ENCODE results near the gene PDCD6IP. TPM values are rescaled to one million over a fixed set of nuclear protein-coding genes. Genes with fewer than 3 reads are reported as not detected.
"Not testable (repeated sequence)": the region's sequence is repeated elsewhere in the genome, so short reads cannot be mapped to it uniquely, and the experiment has no call there.

PDCD6IP gene
- 100 to 1,000 TPM; 163 to 168 TPM for total RNA-seq

GRCh38 chr3:33798418-33799201, at the start of gene PDCD6IP:
PDCD6IP (plus strand) TSS chr3:33798630; CDS start chr3:33798729, 99 bp downstream.
- H3K27me3 Mint-ChIP-seq = no peaks in the 10 kb centered on the region
- H3K4me3 Mint-ChIP-seq = peak within 1 kb of the TSS; percentile 95
- H3K36me3 Mint-ChIP-seq = peaks cover 12% of the 10 kb centered on the region
- H3K4me1 Mint-ChIP-seq (ENCODE audit: low read depth) = peaks cover 56% of the 10 kb centered on the region
- ChIA-PET POLR2A (interaction anchor here (0.7 to 1.2 kb wide), 7 partner anchors 8 to 1464 kb away, joined by 3 to 5 read pairs (median 3); no protein-coding TSS in a partner anchor), CTCF (interaction anchor here (1.0 to 4.0 kb wide), 6 partner anchors 9 to 669 kb away, joined by 3 to 28 read pairs (median 4); no protein-coding TSS in a partner anchor)
- H3K27ac Mint-ChIP-seq = peak within 1 kb of the TSS; percentile 89
- intact Hi-C loops (cut with micrococcal nuclease) = loop anchor here (1.0 to 10.0 kb wide), 6 partner anchors 10 to 1114 kb away; partner anchors contain the start of genes CCR4, CLASP2, CNOT10 and CRTAP
- no peaks in the 10 kb centered on the region for H3K9me3 Mint-ChIP-seq
- DNase-seq = peak; percentile 94

DNA sequence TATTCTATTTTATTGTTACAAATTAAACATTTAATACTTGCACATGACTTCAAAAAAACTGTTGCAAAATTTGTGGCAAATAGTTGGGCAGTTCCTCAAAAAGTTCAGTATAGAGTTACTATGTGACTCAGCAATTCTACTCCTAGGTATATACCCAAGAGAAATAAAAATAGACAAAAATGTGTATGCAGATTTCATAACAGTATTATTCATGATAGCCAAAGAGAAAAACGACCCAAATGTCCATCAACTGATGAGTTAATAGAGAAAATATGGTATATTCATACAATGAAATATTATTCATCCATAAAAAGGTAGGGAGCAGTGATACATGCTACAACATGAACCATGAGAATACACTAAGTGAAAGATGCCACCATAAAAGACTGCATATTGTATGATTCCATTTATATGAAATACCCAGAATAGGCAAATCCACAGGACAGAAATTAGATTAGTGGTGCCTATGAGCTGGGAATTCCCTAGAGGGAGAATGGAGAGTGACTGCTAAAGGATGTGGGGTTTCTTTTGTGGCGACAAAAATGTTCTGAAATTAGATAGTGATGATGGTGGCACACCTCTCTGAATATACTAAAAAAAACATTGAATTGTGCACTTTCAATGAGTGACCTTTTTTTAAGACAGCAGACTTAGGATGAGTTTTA, 48.8 kb upstream of the PDCD6IP start:
- H3K4me3 Mint-ChIP-seq = no peak overlapping the region
- H3K27ac Mint-ChIP-seq = no peak overlapping the region
- H3K36me3 Mint-ChIP-seq = peaks cover 2% of the 10 kb centered on the region
- H3K4me1 Mint-ChIP-seq (ENCODE audit: low read depth) = peaks cover 6% of the 10 kb centered on the region
- H3K9me3 Mint-ChIP-seq = peaks cover 8% of the 10 kb centered on the region
- intact Hi-C loops (cut with micrococcal nuclease) = no loop called here
- DNase-seq = no peak
- H3K27me3 Mint-ChIP-seq = peaks cover 1% of the 10 kb centered on the region
- CTCF ChIA-PET = no interaction called here
- POLR2A ChIA-PET = no interaction called here

DNA sequence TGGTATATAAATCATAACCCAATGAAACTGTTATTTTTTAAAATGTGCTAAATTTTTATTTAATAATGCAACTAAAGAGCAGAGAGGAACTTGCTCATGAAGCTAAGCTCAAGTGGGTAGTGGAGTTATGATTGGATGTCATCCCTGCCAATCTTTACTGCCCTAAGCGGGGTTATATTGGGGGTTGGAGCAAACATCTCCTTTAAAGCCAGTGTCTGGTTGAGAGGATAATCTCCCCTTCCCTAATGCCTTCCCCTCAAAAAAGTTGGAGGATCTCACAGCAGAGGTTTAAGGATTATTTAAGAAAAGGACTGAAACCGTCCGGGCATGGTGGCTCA, 48.2 kb upstream of the PDCD6IP start:
- intact Hi-C loops (cut with micrococcal nuclease) = no loop called here
- ChIA-PET CTCF (no interaction called here), POLR2A (no interaction called here)
- Mint-ChIP-seq H3K27ac (no peak overlapping the region), H3K27me3 (peaks cover 1% of the 10 kb centered on the region), H3K4me3 (no peak overlapping the region), H3K9me3 (peaks cover 13% of the 10 kb centered on the region), H3K4me1 (ENCODE audit: low read depth) (peaks cover 6% of the 10 kb centered on the region), H3K36me3 (peaks cover 2% of the 10 kb centered on the region)
- DNase-seq = no peak

- CTCF ChIA-PET = no interaction called here
- DNase-seq = no peak
- H3K27ac Mint-ChIP-seq = no peak overlapping the region
- H3K4me3 Mint-ChIP-seq = no peak overlapping the region
- H3K4me1 Mint-ChIP-seq (ENCODE audit: low read depth) = peaks cover 6% of the 10 kb centered on the region
- peaks cover 13% of the 10 kb centered on the region for H3K9me3 Mint-ChIP-seq
- H3K27me3 Mint-ChIP-seq = peaks cover 1% of the 10 kb centered on the region
- POLR2A ChIA-PET = interaction anchor here (0.7 kb wide), 1 partner anchor 66 kb away, joined by 4 read pairs; no protein-coding TSS in a partner anchor
- intact Hi-C loops (cut with micrococcal nuclease) = no loop called here
- peaks cover 2% of the 10 kb centered on the region for H3K36me3 Mint-ChIP-seq
Observed at GRCh38 chr3:33751336-33751735, 47.1 kb upstream of the PDCD6IP start.

- H3K4me1 Mint-ChIP-seq (ENCODE audit: low read depth); DNase-seq; H3K27me3 Mint-ChIP-seq; intact Hi-C loops (cut with micrococcal nuclease); H3K27ac Mint-ChIP-seq; H3K36me3 Mint-ChIP-seq; H3K4me3 Mint-ChIP-seq; POLR2A ChIA-PET; CTCF ChIA-PET: not testable (repeated sequence)
- H3K9me3 Mint-ChIP-seq = peaks cover 13% of the 10 kb centered on the region
Observed at GRCh38 chr3:33754391-33754790, 44.0 kb upstream of the PDCD6IP start.

DNA sequence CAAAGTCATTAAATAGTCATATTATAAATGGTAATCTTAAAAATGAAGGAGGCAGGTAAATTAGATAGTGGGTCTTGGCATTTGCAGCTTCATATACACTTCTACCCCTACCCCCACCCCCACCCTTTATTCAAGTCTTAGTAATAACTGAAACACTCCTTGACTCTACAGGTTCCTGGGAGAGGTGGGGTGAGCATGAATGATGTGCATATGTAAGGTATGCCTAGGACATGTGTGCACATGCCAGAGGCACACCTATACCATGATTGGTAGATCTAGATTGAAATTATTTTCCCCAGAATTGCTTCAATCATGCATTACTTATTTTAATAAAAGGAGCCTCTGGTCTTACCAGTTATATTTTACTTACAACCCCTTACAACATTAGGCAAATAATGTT, 40.1 kb upstream of the PDCD6IP start:
- Mint-ChIP-seq H3K4me1 (ENCODE audit: low read depth) (no peaks in the 10 kb centered on the region), H3K4me3 (no peak overlapping the region), H3K36me3 (peaks cover 2% of the 10 kb centered on the region), H3K27ac (no peak overlapping the region), H3K9me3 (peaks cover 13% of the 10 kb centered on the region), H3K27me3 (peaks cover 4% of the 10 kb centered on the region)
- ChIA-PET POLR2A (no interaction called here), CTCF (no interaction called here)
- intact Hi-C loops (cut with micrococcal nuclease) = no loop called here
- DNase-seq = no peak

GRCh38 chr3:33758864-33759263, 39.6 kb upstream of the PDCD6IP start:
- Mint-ChIP-seq H3K27me3 (peaks cover 4% of the 10 kb centered on the region), H3K36me3 (peaks cover 2% of the 10 kb centered on the region), H3K4me1 (ENCODE audit: low read depth) (no peaks in the 10 kb centered on the region), H3K9me3 (peaks cover 13% of the 10 kb centered on the region), H3K4me3 (no peak overlapping the region), H3K27ac (no peak overlapping the region)
- DNase-seq = no peak
- intact Hi-C loops (cut with micrococcal nuclease) = no loop called here
- ChIA-PET CTCF (interaction anchor here (0.6 kb wide), 1 partner anchor 112 kb away, joined by 3 read pairs; no protein-coding TSS in a partner anchor), POLR2A (no interaction called here)

- POLR2A ChIA-PET = no interaction called here
- intact Hi-C loops (cut with micrococcal nuclease) = no loop called here
- Mint-ChIP-seq H3K36me3 (no peaks in the 10 kb centered on the region), H3K4me3 (no peak overlapping the region), H3K9me3 (no peaks in the 10 kb centered on the region), H3K27me3 (peaks cover 1% of the 10 kb centered on the region), H3K27ac (no peak overlapping the region), H3K4me1 (ENCODE audit: low read depth) (no peaks in the 10 kb centered on the region)
- no peak for DNase-seq
- CTCF ChIA-PET = interaction anchor here (0.7 to 1.0 kb wide), 2 partner anchors 18 to 68 kb away, joined by 3 read pairs; no protein-coding TSS in a partner anchor
Observed at GRCh38 chr3:33768578-33769330, 29.7 kb upstream of the PDCD6IP start.

DNA sequence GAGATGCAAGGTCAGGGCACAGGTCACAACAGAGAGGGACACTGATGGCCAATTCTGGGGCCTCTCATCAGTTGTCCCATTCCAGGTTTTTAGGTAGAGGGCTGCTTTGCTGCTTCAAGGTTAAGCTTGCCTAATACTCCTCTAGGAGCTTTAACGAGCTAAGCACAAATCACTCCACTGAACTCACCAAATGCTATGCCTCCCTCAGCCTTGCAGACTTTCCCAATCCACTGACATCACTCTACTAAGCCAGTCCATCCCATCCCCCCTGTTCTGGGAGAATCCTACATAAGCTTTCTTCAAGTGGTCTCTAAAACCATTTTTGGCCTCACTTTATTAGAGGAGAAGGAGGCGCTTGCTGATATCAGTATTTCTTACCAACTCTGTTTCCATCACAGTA, 24.8 kb upstream of the PDCD6IP start:
- ChIA-PET POLR2A (no interaction called here), CTCF (interaction anchor here (1.5 to 1.8 kb wide), 3 partner anchors 14 to 642 kb away, joined by 4 to 6 read pairs (median 6); no protein-coding TSS in a partner anchor)
- Mint-ChIP-seq H3K27ac (no peak overlapping the region), H3K27me3 (no peaks in the 10 kb centered on the region), H3K9me3 (no peaks in the 10 kb centered on the region), H3K4me1 (ENCODE audit: low read depth) (no peaks in the 10 kb centered on the region), H3K36me3 (no peaks in the 10 kb centered on the region), H3K4me3 (no peak overlapping the region)
- no peak for DNase-seq
- intact Hi-C loops (cut with micrococcal nuclease) = no loop called here

GRCh38 chr3:33775363-33775762, 23.1 kb upstream of the PDCD6IP start:
- no peak overlapping the region for H3K27ac Mint-ChIP-seq
- ChIA-PET CTCF (interaction anchor here (0.6 to 2.5 kb wide), 10 partner anchors 9 to 403 kb away, joined by 3 to 28 read pairs (median 4); no protein-coding TSS in a partner anchor), POLR2A (interaction anchor here (0.6 kb wide), 1 partner anchor 992 kb away, joined by 3 read pairs; no protein-coding TSS in a partner anchor)
- H3K36me3 Mint-ChIP-seq = no peaks in the 10 kb centered on the region
- no peaks in the 10 kb centered on the region for H3K9me3 Mint-ChIP-seq
- no peaks in the 10 kb centered on the region for H3K4me1 Mint-ChIP-seq (ENCODE audit: low read depth)
- H3K27me3 Mint-ChIP-seq = no peaks in the 10 kb centered on the region
- intact Hi-C loops (cut with micrococcal nuclease) = no loop called here
- no peak overlapping the region for H3K4me3 Mint-ChIP-seq
- no peak for DNase-seq

DNA sequence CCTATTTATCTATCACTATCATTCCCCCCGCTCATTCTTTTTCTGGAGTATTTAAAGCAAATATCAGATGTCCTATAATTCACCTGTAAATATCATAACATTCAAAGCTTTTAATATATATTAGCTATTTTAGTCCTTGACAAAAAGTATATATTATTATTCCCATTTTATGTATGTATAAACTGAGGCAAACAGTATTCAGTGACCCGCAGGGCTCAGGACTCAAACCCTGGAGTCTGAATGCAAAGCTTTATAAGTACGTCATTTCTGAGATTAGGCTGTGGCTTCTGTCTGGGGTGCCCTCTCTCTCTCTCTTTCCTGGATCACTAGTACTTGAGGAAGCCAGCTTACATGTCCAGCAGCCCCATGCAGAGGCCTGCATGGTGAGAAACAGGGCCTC, 20.4 kb upstream of the PDCD6IP start:
- intact Hi-C loops (cut with micrococcal nuclease) = no loop called here
- CTCF ChIA-PET = interaction anchor here (0.6 to 2.4 kb wide), 6 partner anchors 9 to 647 kb away, joined by 3 to 18 read pairs (median 4); no protein-coding TSS in a partner anchor
- no peaks in the 10 kb centered on the region for H3K4me1 Mint-ChIP-seq (ENCODE audit: low read depth)
- H3K4me3 Mint-ChIP-seq = no peak overlapping the region
- H3K9me3 Mint-ChIP-seq = no peaks in the 10 kb centered on the region
- H3K27me3 Mint-ChIP-seq = no peaks in the 10 kb centered on the region
- DNase-seq = no peak
- no peak overlapping the region for H3K27ac Mint-ChIP-seq
- POLR2A ChIA-PET = no interaction called here
- no peaks in the 10 kb centered on the region for H3K36me3 Mint-ChIP-seq

- Mint-ChIP-seq H3K4me1 (ENCODE audit: low read depth) (no peaks in the 10 kb centered on the region), H3K27ac (no peak overlapping the region), H3K9me3 (no peaks in the 10 kb centered on the region), H3K36me3 (no peaks in the 10 kb centered on the region), H3K4me3 (no peak overlapping the region), H3K27me3 (no peaks in the 10 kb centered on the region)
- ChIA-PET POLR2A (interaction anchor here (0.6 kb wide), 1 partner anchor 102 kb away, joined by 3 read pairs; no protein-coding TSS in a partner anchor), CTCF (interaction anchor here (1.3 kb wide), 1 partner anchor 9 kb away, joined by 3 read pairs; no protein-coding TSS in a partner anchor)
- intact Hi-C loops (cut with micrococcal nuclease) = no loop called here
- DNase-seq = no peak
Observed at GRCh38 chr3:33779751-33780150, 18.7 kb upstream of the PDCD6IP start.

All from activated CD4-positive, alpha-beta memory T cell treated with anti-CD3 and anti-CD28 coated beads for 36 hours (primary cell).